B cell (primary cell): ENCODE data around the gene UBN1. TPM values are rescaled to one million over a fixed set of nuclear protein-coding genes. Genes with fewer than 3 reads are reported as not detected.

Experiments
- ATAC-seq: fragments of 200-7000 bp; cut with Tn5 transposase; one replicate; pipeline ENCODE4 v1.10.0; 2021; ENCODE audit warnings: low read depth, mild to moderate bottlenecking, moderate number of reproducible peaks, moderate library complexity
- CTCF ChIA-PET: fragments of 350-600 bp; sonication (Branson Sonifier 250); formaldehyde crosslinking; loops from one replicate; lab custom pipeline; 2021; ENCODE audit warnings: antibody characterized with exemption, inconsistent platforms; lab: Charles Lee
- POLR2A ChIA-PET: fragments of 350-600 bp; sonication (Branson Sonifier 250); formaldehyde crosslinking; loops from one replicate; lab custom pipeline; 2021; ENCODE audit warnings: antibody characterized with exemption; lab: Charles Lee
- DNase-seq: peaks from one replicate; pipeline ENCODE4 v3.0.0; 2013
- H2AFZ ChIP-seq: 2 replicates; pipeline ENCODE4 v1.6.1; 2012; ENCODE audit warnings: mild to moderate bottlenecking, low read depth, low read length; ENCODE audit not compliant: insufficient read depth, poor library complexity, severe bottlenecking
- H3K27ac ChIP-seq, 2 donors: 1 replicate in 1 of 2; 2 replicates in 1 of 2; pipeline ENCODE4 v1.5.1; 2012 to 2013; ENCODE audit warnings: low read length in 2 of 2, mild to moderate bottlenecking in 2 of 2, moderate library complexity in 1 of 2
- H3K27me3 ChIP-seq, 4 experiments: fragments of 200-600 bp in 1 of 4; sonication (generic) in 1 of 4; replicated peaks in 1 of 4; 1 replicate in 2 of 4; 2 replicates in 2 of 4; pipeline versions ENCODE4 v1.6.1 to v1.7.0; 2013 to 2016; ENCODE audit warnings: low read length in 3 of 4, mild to moderate bottlenecking in 2 of 4, mixed read lengths in 1 of 4, moderate library complexity in 1 of 4; ENCODE audit not compliant: insufficient read depth in 4 of 4, control insufficient read depth in 3 of 4; ENCODE audit errors: control extremely low read depth in 1 of 4
- H3K36me3 ChIP-seq, 2 experiments: replicated peaks in 1 of 2; 1 replicate in 1 of 2; 2 replicates in 1 of 2; pipeline versions ENCODE4 v1.6.1 to v1.7.1; 2013; ENCODE audit warnings: low read length in 1 of 2; ENCODE audit not compliant: insufficient read depth in 2 of 2, control insufficient read depth in 1 of 2; ENCODE audit errors: control extremely low read depth in 1 of 2, extremely low read depth in 1 of 2
- H3K4me1 ChIP-seq, 2 donors: fragments of 200-600 bp in 1 of 2; sonication (generic) in 1 of 2; 1 replicate in 1 of 2; 2 replicates in 1 of 2; pipeline versions ENCODE4 v1.5.1 to v1.6.1; 2013 to 2017; ENCODE audit warnings: low read length in 2 of 2; ENCODE audit not compliant: control insufficient read depth in 2 of 2, insufficient read depth in 2 of 2
- H3K4me2 ChIP-seq: replicated peaks from 2 replicates; pipeline ENCODE3; 2012; ENCODE audit warnings: mild to moderate bottlenecking, low read depth, low read length; ENCODE audit not compliant: poor library complexity, severe bottlenecking
- H3K4me3 ChIP-seq, 5 experiments: fragments of 200-600 bp in 1 of 5; sonication (generic) in 1 of 5; 1 replicate in 3 of 5; 2 replicates in 2 of 5; pipeline versions ENCODE4 v1.5.1 to v1.7.0; 2011 to 2016; ENCODE audit warnings: low read length in 4 of 5, mild to moderate bottlenecking in 4 of 5, low read depth in 2 of 5, control low read depth in 1 of 5, moderate library complexity in 1 of 5; ENCODE audit not compliant: insufficient read depth in 1 of 5; ENCODE audit errors: control extremely low read depth in 1 of 5, extremely low read depth in 1 of 5
- H3K79me2 ChIP-seq: fragments of 200-600 bp; sonication (generic); one replicate; pipeline ENCODE4 v1.6.0; 2016; ENCODE audit warnings: low read length; ENCODE audit not compliant: control insufficient read depth, insufficient read depth
- H3K9ac ChIP-seq: fragments of 200-600 bp; sonication (generic); 2 replicates; pipeline ENCODE4 v1.6.1; 2017; ENCODE audit warnings: mild to moderate bottlenecking, low read length, moderate library complexity
- H3K9me3 ChIP-seq, 3 donors: one replicate each; pipeline versions ENCODE4 v1.6.1 to v1.7.1; 2013; ENCODE audit warnings: low read length in 2 of 3; ENCODE audit not compliant: control insufficient read depth in 2 of 3, insufficient read depth in 1 of 3; ENCODE audit errors: control extremely low read depth in 1 of 3
- H4K20me1 ChIP-seq: 2 replicates; pipeline ENCODE4 v1.6.0; 2012; ENCODE audit warnings: mild to moderate bottlenecking, low read length; ENCODE audit not compliant: insufficient read depth, control insufficient read depth, poor library complexity, severe bottlenecking
- H3K27ac Mint-ChIP-seq: one replicate; pipeline ENCODE4 v1.8.0; 2021; ENCODE audit warnings: mixed read lengths
- H3K27me3 Mint-ChIP-seq: one replicate; pipeline ENCODE4 v1.8.0; 2021; ENCODE audit warnings: mixed read lengths
- H3K4me1 Mint-ChIP-seq: one replicate; pipeline ENCODE4 v1.8.0; 2021; ENCODE audit warnings: mixed read lengths
- H3K4me3 Mint-ChIP-seq: one replicate; pipeline ENCODE4 v1.8.0; 2021; ENCODE audit warnings: mixed read lengths
- H3K9me3 Mint-ChIP-seq: one replicate; pipeline ENCODE4 v1.8.0; 2022; ENCODE audit warnings: mixed read lengths; ENCODE audit not compliant: insufficient read depth
- CTCF ChIP-seq: fragments of 200-600 bp; IDR thresholded peaks from one replicate; pipeline ENCODE4 v1.8.0; 2022; ENCODE audit warnings: antibody characterized with exemption, mild to moderate bottlenecking
- EZH2 ChIP-seq: IDR thresholded peaks from 2 replicates; pipeline ENCODE4 v1.6.1; 2012; ENCODE audit warnings: borderline replicate concordance, low read depth, mild to moderate bottlenecking, moderate library complexity, low read length; ENCODE audit not compliant: insufficient read depth, poor library complexity, severe bottlenecking
- WGBS: methylation state at CpG from one replicate; pipeline ENCODE4 v1.1.5; 2013; ENCODE audit warnings: missing lambda C conversion rate; ENCODE audit not compliant: insufficient coverage; 5-methylcytosine and 5-hydroxymethylcytosine counted together
- intact Hi-C: fragments of 100-400 bp; cut with micrococcal nuclease; formaldehyde crosslinking; loops from one replicate; pipeline ENCODE4 v1.10.0; 2022
- polyA plus RNA-seq: library from polyadenylated mRNA; depleted of rRNA; stranded (reverse); fragments of >200 nt; gene quantifications from 2 replicates; pipeline ENCODE4 v1.2.3, GENCODE V29; 2012
- total RNA-seq, 2 donors: library from RNA; stranded (reverse); fragments of 120-200 nt in 1 of 2; gene quantifications; 1 replicate in 1 of 2; 2 replicates in 1 of 2; pipeline versions ENCODE4 v1.2.3 to v1.2.4, GENCODE V29; 2013 to 2022

Gene UBN1
- total and polyA plus RNA-seq, 2 donors (not counting 1 experiment from before 2014, with no cell fraction given) = 16.6 to 38.1 TPM

DNA sequence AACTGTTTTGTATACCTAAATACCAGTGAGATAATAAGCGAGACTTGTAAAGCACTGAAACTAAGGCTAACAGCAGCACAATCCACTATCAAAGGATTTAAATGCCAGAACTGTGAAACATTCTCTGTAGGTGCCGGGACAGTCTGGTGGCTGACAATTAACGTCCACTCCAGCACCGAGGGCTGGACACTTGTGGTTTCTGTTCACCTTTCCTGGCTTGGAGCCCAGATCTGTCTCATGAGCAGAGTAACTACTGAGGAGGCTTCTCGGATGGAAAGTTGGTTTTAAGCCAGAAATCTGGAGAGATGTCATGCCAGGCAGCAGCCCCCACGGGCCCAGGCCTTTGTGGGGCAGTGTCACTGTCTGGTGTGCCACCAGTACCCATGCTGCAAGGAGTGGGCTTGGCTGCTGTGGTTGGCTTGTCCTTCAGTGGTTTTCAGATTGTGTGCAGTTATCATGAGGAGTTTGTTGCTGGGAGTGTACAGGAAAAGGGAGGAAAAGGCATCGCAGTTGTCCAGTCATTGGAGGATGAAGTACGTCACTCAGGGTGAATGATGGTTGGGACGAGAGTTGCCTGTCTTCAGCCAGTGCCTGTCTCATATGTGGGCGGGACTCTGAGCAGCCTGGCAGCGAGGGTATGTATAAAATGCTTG, 35.5 kb downstream of the UBN1 start:
- Histone ChIP-seq H3K4me2 (no peak overlapping the region), H3K4me1 (no peaks in the 10 kb centered on the region), H3K9ac (no peak overlapping the region), H2AFZ (no peak overlapping the region), H3K27ac (no peak overlapping the region), H3K36me3 (peaks cover 0 to 52% of the 10 kb centered on the region in 2 experiments), H3K79me2 (no peaks in the 10 kb centered on the region), H4K20me1 (no peaks in the 10 kb centered on the region), H3K4me3 (no peak overlapping the region), H3K27me3 (no peaks in the 10 kb centered on the region), H3K9me3 (no peaks in the 10 kb centered on the region)
- POLR2A ChIA-PET = no interaction called here
- Mint-ChIP-seq H3K4me1 (no peaks in the 10 kb centered on the region), H3K9me3 (no peaks in the 10 kb centered on the region), H3K4me3 (no peak overlapping the region), H3K27me3 (no peaks in the 10 kb centered on the region), H3K27ac (no peak overlapping the region)
- CTCF ChIA-PET = no interaction called here
- DNase-seq = no peak
- TF ChIP-seq EZH2 = no peak
- TF ChIP-seq CTCF = no peak
- intact Hi-C loops = no loop called here
- WGBS = 96% methylated on average over 11 of the region's 11 CpGs
- no peak for ATAC-seq

- intact Hi-C loops = no loop called here
- Mint-ChIP-seq H3K9me3 (no peaks in the 10 kb centered on the region), H3K4me3 (no peak overlapping the region), H3K27ac (no peak overlapping the region), H3K4me1 (no peaks in the 10 kb centered on the region), H3K27me3 (no peaks in the 10 kb centered on the region)
- H3K79me2 ChIP-seq = no peaks in the 10 kb centered on the region
- no peak overlapping the region for H3K4me3 ChIP-seq
- H3K27ac ChIP-seq = no peak overlapping the region
- ATAC-seq (no peak), DNase-seq (no peak)
- no peaks in the 10 kb centered on the region for H3K27me3 ChIP-seq
- no peak overlapping the region for H3K9ac ChIP-seq
- CTCF ChIA-PET = no interaction called here
- no peaks in the 10 kb centered on the region for H4K20me1 ChIP-seq
- no peaks in the 10 kb centered on the region for H3K9me3 ChIP-seq
- H3K4me2 ChIP-seq = no peak overlapping the region
- H3K36me3 ChIP-seq = peaks cover 0 to 45% of the 10 kb centered on the region in 2 experiments
- no peaks in the 10 kb centered on the region for H3K4me1 ChIP-seq
- TF ChIP-seq EZH2 (no peak), CTCF (no peak)
- no peak overlapping the region for H2AFZ ChIP-seq
- WGBS = 97% methylated on average over 21 of the region's 25 CpGs
- POLR2A ChIA-PET = no interaction called here
Measured at GRCh38 chr16:4883501-4883900, 36.2 kb downstream of the UBN1 start.
